GM15510 (cell line): ENCODE data around the gene NPSR1.

Experiments used
- POLR2A ChIP-seq: IDR thresholded peaks from 3 replicates; pipeline ENCODE4 v1.6.1; 2011; ENCODE audit warnings: borderline replicate concordance; ENCODE audit not compliant: insufficient read length; ENCODE audit errors: extremely low read depth

Gene NPSR1

DNA sequence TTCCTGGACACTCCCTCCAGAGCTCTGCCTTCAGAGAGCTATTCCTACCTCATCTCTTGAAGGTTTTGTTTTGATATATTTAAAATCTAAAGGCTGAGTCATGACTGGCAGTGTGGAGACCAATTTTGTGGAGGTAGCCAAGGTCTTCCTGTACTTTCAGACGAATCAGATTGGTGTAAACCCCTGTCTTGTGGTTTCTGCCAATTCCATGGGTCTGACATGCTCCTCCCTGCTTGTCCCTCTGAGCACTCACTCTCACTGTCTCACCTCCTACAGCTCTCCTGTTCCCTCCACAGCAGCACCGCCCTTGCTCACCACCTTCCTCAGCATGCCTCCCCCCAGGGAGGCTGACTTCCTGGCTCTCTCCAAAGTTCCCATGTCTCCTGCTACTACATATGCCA lies 179.8 kb downstream of the NPSR1 start:
- TF ChIP-seq POLR2A, result no peak

DNA sequence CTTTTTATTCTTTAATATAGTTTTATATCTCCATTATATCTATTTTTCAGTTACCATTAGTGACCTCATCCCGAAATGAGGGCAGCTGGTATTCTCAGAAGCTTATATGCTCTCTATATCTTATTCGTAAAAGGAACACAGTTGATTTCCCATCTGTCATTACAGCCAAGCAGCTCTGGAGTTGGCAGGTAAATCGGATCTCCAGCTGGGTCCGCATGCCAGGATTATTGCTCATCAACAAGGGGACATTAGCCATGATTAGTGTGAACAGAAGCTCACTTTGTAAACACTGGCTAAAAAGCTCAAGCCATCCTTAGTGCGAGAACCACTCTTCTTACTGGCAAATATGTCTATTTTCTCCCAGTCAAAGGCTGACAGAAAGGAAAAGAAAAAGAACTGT lies 180.3 kb downstream of the NPSR1 start:
- no peak for TF ChIP-seq POLR2A

DNA sequence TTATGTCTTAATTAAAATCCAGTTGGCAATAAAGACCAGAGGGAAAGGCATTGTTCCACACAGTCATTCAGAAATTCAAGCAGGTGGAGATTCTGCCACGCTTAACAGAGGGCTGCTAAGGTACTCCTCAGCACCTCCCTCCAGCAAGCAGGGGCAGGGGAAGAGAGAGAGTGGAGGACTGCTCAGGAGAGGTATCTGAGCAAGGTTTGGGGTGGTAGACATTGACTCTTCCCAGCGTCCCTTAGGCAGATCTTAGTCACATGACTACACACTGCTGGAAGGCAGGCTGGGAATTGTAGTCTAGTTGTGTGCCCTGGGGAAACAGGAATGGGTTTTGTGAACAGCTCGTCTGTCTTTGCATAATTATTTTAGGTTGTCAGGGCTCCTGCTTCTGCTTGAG lies 181.6 kb downstream of the NPSR1 start:
- TF ChIP-seq POLR2A, result no peak

DNA sequence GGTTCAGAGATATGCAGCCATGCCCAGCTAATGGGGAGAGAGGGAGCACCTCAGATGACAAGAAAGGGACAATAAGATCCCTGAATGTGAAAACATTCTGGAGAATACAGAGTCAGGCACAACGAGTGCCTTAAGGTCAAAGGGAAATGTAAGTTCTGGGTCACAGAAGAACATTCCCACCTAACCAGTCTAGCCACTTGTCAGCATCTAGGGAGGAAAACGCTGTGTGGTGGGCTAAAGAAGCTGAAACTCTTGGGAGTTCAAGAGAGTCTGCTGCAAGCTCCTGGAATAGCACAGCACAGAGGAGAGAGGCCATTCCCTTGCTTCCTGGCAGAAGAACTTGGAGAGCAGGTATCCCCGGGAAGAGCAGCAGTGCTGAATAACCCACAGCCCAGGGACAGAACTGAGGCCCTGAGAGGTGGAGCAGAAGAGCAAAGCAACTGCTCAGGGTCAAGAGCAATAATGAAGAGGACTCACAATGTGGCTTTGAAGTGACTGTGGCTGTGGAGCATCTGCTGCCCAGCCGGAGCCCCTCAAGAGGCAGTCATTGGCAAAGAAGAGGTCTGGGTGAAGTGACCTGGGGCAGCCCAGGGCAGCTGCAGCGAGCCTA lies 182.3 kb downstream of the NPSR1 start:
- TF ChIP-seq POLR2A, result no peak

DNA sequence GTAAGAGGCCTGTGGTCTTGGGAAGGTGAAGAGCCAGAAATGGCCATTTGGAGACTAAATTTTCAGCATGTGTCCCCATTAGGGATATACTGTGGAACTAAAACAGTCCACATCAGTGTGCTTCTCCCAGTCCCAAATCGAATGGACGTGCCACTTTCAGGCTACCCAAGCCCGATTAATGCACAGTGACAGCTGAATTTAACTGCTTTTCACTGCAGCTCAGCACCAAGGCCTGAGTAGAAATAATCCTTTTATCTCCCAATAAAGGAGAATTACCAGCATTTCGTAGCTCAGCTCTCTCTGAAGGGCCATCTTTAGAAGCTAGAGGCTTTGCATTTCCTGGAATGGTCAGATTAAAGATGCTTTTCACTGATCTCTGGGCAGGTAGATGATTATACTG lies 183.3 kb downstream of the NPSR1 start:
- no peak for TF ChIP-seq POLR2A

DNA sequence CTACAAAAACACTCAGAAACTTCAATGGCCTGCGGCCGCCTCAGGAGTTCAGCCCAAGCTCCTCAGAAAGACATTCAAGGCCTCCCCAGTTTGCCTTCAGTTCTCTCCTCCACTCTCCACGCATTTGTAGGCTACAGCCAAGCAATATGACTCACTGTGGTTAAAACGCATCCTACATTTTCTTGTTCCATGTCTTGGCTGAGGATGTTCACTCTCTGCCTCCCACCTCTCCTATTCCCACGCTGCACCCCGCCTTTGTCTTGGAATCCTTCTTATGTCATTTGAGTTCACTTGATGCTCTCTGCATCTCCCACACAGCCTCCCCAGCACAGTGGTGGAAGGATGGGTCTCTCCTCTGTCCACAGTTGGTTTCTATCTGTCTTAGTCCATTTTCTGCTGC lies 184.8 kb downstream of the NPSR1 start:
- TF ChIP-seq POLR2A, result no peak

DNA sequence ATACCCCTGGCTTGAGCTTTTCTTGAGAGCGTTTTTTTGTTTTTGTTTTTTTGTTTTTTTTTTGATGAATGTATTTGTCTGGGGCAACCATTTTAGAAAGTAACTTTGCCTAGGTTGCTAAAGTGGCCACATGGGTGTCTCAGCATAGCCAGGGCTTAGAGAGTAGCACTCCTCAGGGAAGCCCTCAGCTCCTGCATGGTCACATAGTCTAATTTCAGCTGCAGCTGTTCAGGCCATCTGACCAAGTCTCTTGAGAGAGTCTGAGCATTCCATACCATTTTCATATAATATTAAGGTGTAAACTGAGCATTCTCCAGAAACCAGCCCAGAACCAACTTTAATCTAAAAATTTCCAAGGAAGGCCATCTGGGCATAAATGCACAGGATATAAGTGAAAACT lies 186.4 kb downstream of the NPSR1 start:
- no peak for TF ChIP-seq POLR2A

DNA sequence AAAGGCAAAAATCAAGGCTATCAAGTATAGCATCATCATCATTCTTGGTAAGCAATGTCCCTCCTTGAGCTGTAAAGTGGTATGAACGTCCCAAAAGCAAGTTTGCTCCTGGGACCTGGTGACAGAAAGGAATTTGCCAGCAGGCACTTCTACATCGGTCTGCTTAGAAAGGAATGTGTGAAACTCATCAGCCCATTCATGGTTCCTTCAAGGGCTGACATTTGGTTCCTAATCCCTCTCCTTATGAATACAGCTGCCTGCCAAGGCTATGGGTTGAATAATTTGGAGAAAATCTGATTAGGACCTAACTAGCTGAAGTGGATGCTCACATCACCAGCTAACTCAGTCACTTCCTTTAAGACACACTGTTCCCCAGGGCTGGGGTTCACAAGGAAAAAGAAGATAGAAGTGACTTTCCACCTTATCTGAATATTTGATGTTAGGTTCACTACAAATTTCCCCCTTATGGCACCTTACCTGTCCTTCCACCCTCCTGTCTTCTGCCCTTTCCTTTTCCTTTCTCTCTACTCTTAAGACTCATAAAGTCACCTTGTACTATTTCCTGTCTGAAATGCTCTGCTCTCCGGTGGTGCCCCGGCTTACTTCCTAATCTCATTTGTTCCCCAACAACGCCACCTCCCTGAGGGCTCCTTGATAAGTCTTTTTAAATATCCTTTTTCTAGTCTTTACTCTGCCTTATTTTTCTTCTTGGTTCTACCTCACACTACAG lies 187.1 kb downstream of the NPSR1 start:
- TF ChIP-seq POLR2A, result no peak

DNA sequence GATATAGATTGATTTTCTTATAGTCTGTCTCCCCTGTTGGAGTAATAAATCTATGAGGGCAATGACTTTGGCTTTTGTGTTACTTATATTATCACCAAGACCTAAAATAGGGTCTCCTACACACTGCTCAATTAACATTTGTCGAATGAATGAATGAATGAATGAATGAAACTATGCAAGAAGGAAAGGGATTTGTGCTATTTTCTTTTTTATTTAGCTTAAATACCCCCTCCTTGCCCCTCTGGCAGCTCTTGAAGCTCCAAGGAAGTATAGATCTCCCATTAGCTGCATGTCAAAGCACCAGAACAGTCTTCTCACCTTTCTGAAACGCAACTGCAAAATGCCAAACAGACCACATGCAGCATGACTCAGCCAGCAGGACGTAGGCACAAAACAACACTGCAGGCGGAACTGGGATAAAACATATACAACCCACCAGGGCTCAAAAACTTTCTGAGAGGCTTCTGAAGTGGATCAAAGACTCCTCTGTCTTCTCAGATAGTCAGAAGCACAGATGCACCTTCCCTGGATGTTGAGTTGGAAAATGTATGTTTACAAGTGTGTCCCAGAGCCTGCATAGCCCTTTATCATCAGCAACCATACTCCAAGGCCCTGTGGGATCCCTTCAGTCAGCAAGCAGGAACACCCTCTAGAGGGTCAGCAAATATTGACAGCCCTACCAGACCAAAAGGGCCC lies 187.8 kb downstream of the NPSR1 start:
- no peak for TF ChIP-seq POLR2A

DNA sequence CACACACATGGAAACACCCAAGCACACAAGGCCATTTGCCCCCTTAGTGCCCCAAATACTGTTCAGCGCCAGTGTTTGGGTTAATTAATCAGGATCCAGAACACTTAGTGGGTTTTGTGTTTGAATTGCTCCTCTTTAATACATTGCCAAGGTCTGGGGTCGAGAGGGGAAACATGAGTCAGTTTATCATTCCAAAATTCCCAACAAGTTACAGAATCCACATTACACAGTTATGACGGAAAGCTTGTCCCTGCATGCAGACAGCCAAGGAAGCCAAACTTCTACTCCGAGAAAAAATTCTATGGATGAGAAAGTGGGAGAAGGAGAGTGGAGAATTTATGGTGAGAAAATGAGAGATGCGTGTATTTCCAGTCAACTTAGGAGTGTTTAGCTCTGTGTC lies 189.0 kb downstream of the NPSR1 start:
- no peak for TF ChIP-seq POLR2A

DNA sequence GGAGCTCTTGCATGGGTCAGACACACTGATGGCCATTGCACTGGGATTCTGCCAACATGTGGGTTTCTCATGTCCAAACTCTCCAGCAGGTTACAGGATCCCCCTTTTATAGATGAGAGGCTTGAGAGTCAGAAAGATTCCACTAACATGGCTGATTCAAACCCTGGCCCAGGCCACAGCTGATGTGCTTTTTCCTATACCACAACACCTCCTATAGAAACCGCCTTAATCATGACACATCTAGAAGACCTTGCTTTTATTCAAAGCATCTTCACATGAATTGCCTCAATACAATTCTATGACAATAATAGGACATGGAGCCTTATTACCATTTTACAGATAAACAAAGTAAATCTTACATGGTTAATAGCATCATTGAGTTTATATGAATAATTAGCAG lies 190.7 kb downstream of the NPSR1 start:
- no peak for TF ChIP-seq POLR2A

DNA sequence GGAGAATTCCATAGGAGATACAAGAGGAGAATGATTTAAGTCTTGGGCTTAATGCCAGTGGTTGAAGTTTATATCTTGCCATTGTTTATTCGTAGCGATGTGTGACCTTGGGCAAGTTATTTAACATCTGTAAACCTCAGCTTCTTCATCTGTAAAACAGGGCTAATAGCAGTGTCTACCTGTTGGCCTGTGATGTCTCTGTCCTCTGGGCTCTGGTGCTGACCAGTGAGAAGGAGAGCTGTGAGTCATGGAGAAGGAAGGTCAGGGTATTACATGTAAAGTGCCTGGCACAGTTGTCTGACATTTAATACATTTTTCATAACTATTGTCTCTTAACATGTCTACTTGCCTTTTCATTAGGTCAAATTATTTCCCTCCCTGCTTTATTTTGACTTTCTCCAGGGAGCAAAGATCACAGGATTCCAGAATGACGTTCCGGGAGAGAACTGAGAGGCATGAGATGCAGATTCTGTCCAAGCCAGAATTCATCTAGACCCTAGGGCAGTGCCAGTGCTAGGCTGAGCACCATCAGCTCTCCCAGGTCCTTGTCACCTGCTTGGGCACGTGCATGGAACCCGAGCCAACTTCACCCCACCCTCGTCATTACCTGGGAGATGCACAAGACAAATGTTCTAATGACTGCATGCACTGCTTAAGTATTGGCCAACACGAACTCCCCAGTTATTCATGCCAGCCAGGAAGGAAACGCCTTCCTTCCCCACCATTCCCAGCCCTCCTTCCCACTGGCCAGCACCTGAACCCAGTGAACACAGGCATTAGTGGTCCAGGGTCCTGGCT lies 191.3 kb downstream of the NPSR1 start:
- TF ChIP-seq POLR2A, result no peak

DNA sequence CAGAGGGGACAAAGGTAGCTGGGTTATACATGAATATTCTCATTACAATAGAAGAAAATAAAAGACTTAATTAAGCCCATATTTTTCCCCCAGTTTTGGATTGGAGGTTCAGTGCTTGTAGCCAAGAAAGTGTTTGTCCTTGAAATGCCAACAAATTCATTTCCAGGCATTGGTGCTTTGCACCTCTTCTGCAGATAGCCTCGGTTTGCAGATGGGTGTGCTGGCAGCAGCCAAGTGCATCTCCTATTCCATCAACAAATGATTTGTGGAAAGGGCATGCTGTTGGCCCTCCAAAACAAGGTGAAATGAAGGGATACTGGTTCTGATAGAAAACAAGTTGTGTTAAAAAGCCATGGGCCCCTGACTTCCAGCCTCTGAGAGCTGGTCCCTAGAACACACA lies 192.0 kb downstream of the NPSR1 start:
- TF ChIP-seq POLR2A, result no peak

DNA sequence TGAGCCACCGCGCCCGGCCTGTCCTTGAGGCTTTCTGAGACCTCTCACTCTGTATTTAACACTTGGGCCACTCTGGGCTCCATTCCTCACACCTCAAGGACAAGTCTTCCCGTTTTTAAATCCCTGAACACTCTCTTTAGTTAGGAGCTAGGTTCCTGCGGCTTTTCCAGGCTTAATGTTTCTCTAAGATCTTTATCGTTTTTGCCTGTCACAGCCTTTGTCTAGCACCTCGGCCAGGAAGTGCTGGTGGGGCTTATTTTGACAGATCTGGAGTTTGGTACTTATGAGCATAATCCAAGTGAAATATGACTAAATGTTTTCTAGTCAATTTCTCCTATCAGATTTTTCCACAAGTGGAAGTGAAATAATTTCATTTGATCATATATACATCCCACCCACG lies 192.7 kb downstream of the NPSR1 start:
- no peak for TF ChIP-seq POLR2A

DNA sequence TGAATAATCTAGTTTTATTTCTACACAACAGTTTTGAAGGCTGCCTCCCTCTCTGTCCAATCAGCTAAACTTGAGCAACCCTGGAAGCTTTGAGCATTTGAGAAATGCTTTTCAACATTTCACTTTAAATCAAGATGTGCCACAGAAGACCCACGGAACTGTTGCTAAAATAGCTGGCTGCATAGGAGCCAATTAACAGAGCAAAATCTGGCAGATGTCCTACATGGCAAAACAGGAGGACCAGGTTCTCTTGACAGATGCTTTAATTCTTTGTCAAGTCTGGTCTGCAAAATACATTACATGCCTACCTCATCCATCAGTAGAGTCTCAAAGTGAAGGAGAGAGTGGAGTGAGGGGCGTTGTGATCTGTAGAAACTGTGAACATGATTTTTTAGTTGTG lies 193.4 kb downstream of the NPSR1 start:
- TF ChIP-seq POLR2A, result no peak

DNA sequence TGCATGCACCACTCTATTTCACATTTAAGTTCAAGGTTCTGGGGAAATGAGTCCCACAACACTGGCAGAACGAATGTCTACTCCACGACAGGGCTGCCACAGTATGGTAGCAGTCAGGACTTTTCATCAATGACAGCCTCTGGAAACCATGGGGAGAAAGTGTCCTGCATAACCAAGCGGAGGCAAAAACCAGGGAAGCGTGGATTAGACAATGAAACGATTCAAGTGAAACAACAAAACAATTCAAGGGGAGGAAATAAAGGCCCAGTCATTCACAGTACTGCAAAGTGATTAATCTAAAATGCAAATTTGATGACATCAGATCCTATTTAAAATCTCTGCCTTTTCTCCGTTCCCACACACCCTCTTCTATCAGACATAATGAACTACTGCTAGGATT lies 211.0 kb downstream of the NPSR1 start:
- TF ChIP-seq POLR2A, result no peak

DNA sequence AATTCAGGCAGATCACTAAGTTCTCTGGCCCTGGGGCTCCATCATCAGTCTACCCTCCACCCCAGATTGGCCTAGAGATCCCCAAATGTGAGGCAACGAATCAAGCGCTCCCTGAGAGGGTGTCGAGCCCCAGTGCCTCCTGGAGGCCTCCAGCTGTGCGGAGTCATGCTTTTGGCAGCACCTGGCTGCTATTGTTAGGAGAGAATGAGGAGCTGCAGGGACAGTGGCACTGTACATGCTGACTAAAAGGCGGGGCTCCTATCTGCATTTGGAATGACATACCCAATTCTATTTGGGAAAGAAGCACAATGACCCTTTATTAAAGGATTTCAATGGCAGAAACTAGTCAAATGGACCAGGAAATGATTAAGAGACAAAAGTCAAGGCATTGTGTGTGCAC lies 217.5 kb downstream of the NPSR1 start:
- no peak for TF ChIP-seq POLR2A
